Left lobe of liver (tissue), 2 donors: Measurements from ENCODE around the gene GSDMA. TPM values are rescaled to one million over a fixed set of nuclear protein-coding genes. Genes with fewer than 3 reads are reported as not detected.
A peak's percentile ranks its signal among the peaks of the same experiment; 100 is the strongest.

Experiments
- ATAC-seq: fragments of 200-7000 bp; cut with Tn5 transposase; one replicate; pipeline ENCODE4 v1.9.1; 2020; ENCODE audit warnings: mild to moderate bottlenecking, moderate library complexity
- DNase-seq: peaks from one replicate; pipeline ENCODE4 v3.0.0-alpha.2; 2020; ENCODE audit warnings: low spot score
- total RNA-seq: library from RNA; stranded (reverse); gene quantifications from one replicate; pipeline ENCODE4 v1.2.1, GENCODE V29; 2021
- donor health status: DM: no; HTN: no; CAD: no; lungs with moderate emphysema.
- donor health status: DM: no; HTN: yes; CAD: no.

Gene GSDMA
- total RNA-seq: not detected

GRCh38 chr17:39962642-39963220 lies at the start of gene GSDMA:
GSDMA (plus strand) TSS chr17:39963004; CDS start chr17:39965688, 2,684 bp downstream.
- ATAC-seq (no peak), DNase-seq (no peak)

GRCh38 chr17:39913989-39914388 lies 48.8 kb upstream of the GSDMA start:
- peak; percentile 63 for ATAC-seq
- DNase-seq: no peak

- DNase-seq: no peak
Observed at GRCh38 chr17:39915559-39915958, 47.2 kb upstream of the GSDMA start.

GRCh38 chr17:39916918-39917317 lies 45.9 kb upstream of the GSDMA start:
- ATAC-seq: peak; percentile 4
- DNase-seq: no peak

More at GRCh38 chr17:39915559-39915958, 47.2 kb upstream of the GSDMA start:
- no peak for ATAC-seq

GRCh38 chr17:39919087-39919683 lies 43.6 kb upstream of the GSDMA start:
- ATAC-seq: no peak
- DNase-seq: no peak

- ATAC-seq (no peak), DNase-seq (no peak)
Observed at GRCh38 chr17:39920218-39921210, 42.3 kb upstream of the GSDMA start.

- DNase-seq (no peak), ATAC-seq (no peak)
Observed at GRCh38 chr17:39921323-39921722, 41.5 kb upstream of the GSDMA start.

- ATAC-seq (peak; percentile 57), DNase-seq (peak; percentile 84)
Observed at GRCh38 chr17:39922006-39922405, 40.8 kb upstream of the GSDMA start.

GRCh38 chr17:39923230-39923629 lies 39.6 kb upstream of the GSDMA start:
- ATAC-seq (no peak), DNase-seq (no peak)

- ATAC-seq (peak; percentile 45), DNase-seq (peak; percentile 90)
Observed at GRCh38 chr17:39923836-39924690, 38.7 kb upstream of the GSDMA start.

- ATAC-seq (peak; percentile 2), DNase-seq (peak; percentile 72)
Observed at GRCh38 chr17:39924691-39925055, 38.1 kb upstream of the GSDMA start.

GRCh38 chr17:39925282-39926134 lies 37.3 kb upstream of the GSDMA start:
- no peak for ATAC-seq

GRCh38 chr17:39926135-39926587 lies 36.6 kb upstream of the GSDMA start:
- DNase-seq (no peak), ATAC-seq (no peak)

More at GRCh38 chr17:39925282-39926134, 37.3 kb upstream of the GSDMA start:
- no peak for DNase-seq

GRCh38 chr17:39926588-39927100 lies 36.2 kb upstream of the GSDMA start:
- ATAC-seq: peak; percentile 64
- DNase-seq: peak; percentile 91

GRCh38 chr17:39927101-39927928 lies 35.5 kb upstream of the GSDMA start, which contains the start of the genes LRRC3C and ORMDL3:
LRRC3C (plus strand) TSS chr17:39927732; CDS start chr17:39941524, 13,792 bp downstream.
ORMDL3 (minus strand) TSS chr17:39927601; CDS start chr17:39924203, 3,398 bp downstream.
- DNase-seq (peak; percentile 98), ATAC-seq (peak; percentile 72)

GRCh38 chr17:39927929-39928857 lies 34.6 kb upstream of the GSDMA start:
- peak; percentile 75 for DNase-seq
- peak; percentile 27 for ATAC-seq
